HG03135 (cell line): ENCODE data around the gene HKDC1.
"Not testable (repeated sequence)": the region's sequence is repeated elsewhere in the genome, so short reads cannot be mapped to it uniquely, and the experiment has no call there.

ENCODE experiments used
- ATAC-seq: cut with Tn5 transposase; IDR thresholded peaks from one replicate; pipeline ENCODE4 v1.9.1; 2021; ENCODE audit warnings: mild to moderate bottlenecking, moderate library complexity; ENCODE audit not compliant: unreplicated experiment

HKDC1 gene

DNA sequence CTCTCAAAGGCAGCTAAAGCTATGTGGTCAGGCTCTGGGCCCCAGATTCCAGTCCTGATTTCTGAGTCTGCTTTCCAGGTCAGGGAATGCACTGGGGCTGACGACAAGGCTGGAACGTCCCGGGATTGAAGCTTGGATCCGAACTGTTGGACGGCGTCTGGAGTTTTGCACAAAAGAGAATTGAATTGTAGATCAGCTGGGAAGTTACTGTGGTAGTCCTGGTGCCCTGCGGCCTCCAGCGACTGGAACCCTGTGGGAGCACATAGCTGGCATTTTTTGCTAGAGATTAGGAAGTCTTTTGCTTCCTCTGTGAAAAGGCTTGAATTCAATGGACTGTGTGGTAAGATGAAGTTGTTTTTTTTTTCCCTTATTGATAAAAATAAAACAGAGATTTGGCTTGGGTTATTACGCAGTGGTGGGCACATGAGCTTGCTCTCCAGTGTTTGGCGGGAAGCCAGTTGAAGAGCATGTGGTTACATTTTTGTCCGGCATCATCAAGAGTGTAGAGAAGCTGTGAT is 58.4 kb downstream of the HKDC1 start, which contains the start of gene HK1:
Gene HK1, plus strand, starts transcription at position 51 of the 518 bp plus-strand sequence.
- no peak for ATAC-seq

DNA sequence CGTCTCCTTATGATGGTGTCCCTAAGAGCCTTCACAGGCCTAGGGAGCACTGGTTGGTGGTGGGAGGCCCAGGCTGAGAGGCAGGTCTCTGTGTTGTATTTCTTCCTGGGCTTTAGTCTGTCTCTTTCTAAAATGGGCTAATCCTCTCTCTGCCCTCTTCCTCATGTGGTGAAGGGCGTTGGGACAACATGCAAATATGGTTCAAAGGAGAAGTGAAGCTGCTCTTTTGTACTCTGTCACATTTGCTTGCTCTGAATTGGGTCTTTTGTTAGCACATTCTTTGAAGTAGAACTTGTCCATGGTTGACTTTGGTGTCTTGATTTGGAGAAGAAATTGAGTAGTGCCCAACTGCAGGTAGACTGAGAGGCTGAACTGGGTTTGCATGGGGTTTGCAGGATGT is 59.0 kb downstream of the HKDC1 start:
- ATAC-seq: no peak

DNA sequence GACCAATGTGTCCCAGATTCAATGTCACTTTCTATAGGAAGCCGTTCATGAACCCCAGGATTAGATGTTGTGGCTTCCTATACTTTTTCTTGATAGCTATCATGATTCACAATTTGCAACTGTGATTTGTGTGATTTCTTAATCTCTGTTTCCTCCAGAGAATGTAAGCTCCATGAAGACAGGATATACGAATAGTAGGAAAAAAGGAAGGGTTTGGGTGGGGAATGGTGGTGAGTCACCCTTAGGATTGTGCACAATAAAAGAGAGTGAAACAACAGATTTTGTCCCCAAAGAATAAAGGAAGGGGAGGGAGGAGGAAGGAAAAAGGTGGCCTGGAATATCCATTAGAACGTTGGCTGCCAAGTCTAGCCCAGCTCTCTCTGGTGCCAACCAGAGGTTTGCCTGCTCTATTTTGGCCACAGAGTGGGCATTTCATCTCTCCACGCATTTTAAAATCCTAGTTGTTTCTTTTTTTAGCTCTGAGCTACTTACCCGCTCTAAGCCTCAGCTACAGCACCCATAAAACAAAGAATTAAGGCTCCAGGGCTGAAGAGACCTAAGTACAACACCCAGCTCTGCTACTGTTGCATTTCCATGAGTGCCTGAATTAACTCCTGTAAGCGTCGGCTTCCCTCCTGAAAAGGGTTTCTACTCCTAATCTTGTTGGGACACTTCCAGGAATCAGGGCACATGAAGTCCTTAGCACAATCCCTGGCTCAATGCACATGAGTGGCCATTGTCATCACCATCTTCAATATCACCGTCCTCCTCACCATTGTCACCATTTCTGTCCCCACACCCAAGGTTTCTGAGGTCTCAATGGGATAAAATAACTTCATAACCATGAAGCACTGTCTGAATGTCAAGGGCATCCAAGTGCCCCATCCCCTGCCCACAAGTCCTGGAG is 61.6 kb downstream of the HKDC1 start:
- ATAC-seq: no peak

DNA sequence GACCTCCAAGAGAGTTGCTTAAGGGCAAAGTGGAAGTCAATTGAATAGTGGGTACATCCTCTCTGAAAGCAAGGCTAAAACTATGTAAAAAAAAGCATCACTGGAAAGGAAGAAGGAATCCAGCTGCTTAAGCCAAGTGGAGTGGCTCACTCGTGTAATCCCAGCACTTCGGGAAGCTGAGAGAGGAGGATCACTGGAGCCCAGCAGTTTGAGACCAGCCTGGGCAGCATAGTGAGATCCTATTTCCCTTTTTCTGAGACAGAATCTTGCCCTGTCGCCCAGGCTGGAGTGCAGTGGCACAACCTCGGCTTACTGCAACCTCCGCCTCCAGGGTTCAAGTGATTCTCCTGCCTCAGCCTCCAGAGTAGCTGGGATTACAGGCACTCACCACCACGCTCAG is 64.3 kb downstream of the HKDC1 start:
- not testable (repeated sequence) for ATAC-seq

DNA sequence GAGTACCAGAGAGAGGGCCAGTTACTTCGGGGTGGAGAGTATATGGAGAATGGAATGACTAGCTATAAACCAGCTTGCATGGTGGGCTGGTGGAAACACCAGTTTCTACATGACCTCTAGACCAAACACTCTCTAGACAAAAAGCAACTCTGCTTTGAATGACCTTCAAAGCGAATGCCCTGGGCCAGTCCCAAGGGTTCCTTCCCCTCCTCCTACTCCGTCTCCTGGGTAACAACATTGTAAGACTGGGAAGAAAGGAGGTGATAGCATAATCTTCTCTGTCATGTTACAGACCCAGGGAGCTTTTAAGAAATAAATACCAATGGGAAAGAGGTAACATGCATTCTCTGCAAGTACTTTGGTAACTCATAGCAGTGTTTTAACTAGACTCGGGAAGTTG is 65.6 kb downstream of the HKDC1 start:
- ATAC-seq: no peak

DNA sequence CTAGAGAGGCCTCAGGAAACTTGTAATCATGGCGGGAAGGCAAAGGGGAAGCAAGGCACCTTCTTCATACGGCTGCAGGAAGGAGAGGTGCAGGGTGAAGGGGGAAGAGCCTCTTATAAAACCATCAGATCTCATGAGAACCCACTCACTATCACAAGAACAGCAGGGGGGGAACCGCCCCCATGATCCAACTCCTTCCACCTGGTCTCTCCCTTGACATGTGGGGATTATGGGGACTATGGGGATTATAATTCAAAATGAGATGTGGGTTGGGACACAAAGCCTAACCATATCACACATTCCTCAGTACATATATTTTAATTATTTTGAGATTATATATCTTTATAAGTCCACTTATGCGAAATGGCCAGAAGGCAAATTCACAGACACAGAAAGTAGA is 67.0 kb downstream of the HKDC1 start:
- no peak for ATAC-seq

DNA sequence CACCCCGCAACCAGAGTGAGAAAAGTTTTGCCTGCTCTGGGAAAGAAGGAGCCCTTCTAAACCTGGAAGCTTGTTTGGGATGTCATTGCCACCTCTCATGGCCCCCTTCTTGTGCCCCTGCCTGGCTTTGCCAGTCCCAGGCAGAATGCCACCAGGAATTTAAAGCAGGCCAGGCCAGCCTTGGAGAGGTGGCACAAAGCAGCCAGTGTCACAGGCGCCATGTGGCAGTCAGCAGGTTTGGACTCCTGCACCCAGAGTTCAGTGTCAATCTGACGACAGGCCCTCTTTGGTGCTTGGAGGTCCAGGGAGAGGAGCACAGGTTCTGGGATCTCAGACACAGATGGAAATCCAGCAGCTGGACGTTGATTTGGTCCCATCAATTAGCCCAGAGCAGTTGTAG is 70.9 kb downstream of the HKDC1 start:
- ATAC-seq: no peak

DNA sequence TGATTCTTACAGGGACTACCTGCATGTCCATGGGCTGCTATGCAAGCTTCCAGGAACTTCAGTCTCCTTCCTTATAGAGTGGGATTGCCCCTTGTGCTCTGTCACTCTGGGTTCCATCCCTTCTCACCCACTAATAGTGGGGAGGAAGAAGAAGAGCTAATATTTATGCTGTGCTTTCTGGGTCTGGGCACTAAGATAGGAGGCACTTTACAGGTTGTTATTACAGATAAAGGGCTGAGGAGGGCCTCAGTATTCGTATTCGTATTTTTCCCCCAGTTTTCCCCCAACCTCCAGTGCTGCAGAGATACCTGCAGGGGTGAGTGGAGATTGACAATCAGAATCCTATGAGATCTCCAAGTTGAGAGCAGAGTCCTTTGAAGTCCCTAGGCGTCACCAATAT is 72.3 kb downstream of the HKDC1 start:
- ATAC-seq: no peak

DNA sequence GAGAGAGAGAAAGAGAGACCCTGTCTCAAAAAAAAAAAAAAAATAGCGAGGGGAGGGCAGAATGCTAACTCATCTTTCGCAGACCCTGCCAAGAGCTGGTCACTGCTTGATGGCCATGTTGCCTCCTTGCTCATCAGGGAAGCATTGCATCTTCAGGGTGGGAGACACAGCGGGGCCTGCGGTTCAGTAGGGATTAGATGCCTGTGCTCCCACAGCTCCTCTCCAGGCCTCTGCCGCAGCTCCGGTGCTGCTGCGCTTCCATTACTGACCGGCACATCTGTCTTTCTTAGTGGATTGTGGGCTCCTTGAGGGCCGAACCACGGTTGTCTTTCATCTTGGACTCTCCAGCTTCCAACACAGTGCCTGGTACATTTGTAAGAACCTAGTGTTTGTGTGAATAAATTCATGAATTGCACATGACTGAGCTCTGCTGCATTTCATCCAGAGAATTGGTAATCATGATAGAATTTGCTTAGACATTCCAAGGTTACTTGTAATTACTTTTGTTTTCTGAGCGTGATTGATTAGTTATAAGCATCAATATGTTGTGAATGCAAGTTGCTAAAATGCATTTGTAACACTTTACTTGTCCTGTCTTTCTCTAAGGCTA is 75.0 kb downstream of the HKDC1 start:
- no peak for ATAC-seq

DNA sequence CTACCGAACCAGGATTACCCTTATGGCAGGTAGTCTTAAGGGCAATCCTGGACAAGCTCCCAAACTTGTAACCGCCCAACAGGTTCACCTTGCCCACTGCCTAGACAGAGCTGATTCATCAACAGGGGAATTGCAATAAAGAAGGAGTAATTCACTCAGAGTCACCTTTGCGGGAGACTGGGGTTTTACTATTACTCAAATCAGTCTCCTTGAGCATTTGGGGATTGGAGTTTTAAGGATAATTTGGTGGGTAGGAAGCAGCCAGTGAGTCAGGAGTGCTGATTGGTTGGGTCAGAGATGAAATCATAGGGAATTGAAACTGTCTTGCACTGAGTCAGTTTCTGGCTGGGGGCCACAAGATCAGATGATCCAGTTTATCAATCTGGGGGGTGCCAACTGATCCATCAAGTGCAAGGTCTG is 83.5 kb downstream of the HKDC1 start:
- no peak for ATAC-seq

DNA sequence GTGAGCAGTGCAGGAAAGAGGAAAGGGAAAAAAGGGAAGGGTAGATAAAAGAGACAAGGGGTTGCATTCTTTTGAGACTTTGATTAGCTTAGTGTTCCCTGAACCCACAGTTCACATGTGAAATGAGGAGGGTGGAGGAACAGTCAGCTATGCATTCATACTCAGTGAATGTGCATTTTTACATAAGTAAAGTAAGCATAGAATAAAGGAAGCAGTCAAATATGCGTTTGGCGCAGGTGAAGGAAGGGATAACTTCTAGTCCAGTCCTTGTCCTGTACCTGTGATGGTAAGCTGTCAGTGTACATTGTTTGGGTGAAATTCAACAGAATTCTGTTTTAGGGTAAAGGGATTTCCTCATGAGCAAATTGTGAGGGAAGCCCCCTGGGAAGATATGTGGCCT is 86.3 kb downstream of the HKDC1 start:
- ATAC-seq: no peak

DNA sequence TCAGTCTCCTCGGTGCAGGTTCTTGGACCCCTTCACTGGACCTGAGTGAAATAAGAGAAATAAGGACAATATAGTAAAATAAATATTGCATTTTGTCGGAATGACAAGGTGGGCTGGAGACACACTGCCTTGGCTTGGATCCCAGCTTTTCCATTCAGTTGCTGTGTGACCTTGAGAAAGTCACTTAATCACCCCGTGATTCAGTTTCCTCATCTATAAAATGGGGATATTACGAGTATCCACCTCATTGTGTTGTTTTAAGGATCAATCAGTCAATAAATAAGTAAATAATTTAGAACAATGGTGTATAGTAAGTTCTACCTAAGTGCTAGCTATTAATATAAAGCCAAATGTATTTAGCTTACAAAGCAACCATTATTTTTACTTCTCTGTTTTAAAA is 87.3 kb downstream of the HKDC1 start:
- no peak for ATAC-seq

DNA sequence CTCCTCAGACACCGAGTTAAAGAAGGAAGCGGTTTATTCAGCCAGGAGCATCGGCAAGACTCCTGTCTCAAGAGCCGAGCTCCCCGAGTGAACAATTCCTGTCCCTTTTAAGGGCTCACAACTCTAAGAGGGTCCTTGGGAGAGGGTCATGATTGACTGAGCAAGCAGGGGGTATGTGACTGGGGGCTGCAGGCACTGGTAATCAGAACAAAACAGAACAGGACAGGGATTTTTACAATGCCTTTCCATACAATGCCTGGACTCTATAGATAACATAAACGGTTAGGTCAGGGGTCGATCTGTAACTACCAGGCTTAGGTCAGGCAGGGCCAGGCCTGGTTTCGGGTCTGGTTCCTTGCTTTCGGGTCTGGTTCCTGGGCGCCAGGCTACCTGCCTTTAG is 88.2 kb downstream of the HKDC1 start:
- ATAC-seq: not testable (repeated sequence)

DNA sequence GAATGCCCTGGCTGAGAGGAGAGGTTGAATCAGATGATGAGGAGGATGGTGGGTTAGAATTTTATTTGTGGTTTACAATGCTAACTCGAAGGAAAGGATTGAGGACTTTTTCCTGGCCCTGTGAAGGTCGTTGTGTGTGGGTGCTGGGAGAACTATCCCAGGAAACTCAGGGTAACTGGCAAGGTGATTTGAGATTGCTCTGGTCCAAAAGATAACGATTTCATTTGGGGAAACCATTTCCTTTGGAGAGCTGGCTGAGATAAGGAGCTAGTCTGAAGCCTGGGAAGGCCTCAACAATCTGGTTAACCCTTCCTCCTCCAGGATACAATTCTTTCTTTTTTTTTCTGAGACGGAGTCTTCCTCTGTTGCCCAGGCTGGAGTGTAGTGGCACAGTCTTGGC is 91.2 kb downstream of the HKDC1 start:
- ATAC-seq: no peak

DNA sequence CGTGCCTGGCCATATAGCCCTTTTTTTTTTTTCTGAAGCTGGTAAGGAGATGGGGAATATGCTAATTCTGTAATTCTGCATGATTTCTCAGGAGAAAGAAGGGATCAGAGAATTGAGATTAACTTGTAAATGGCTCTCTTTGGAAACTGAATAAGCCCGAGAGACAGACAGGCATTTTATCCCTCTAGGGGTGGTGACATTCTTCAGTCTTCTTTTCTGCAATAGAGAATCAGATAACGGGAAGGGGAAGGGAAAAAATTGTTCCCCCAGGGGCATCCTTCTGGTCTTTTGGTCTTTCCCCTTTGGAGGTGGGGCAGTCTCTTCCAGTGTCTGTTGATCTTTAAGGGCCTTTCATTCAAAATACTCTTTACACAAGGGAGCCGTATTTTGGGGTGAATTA is 92.4 kb downstream of the HKDC1 start:
- ATAC-seq: no peak

DNA sequence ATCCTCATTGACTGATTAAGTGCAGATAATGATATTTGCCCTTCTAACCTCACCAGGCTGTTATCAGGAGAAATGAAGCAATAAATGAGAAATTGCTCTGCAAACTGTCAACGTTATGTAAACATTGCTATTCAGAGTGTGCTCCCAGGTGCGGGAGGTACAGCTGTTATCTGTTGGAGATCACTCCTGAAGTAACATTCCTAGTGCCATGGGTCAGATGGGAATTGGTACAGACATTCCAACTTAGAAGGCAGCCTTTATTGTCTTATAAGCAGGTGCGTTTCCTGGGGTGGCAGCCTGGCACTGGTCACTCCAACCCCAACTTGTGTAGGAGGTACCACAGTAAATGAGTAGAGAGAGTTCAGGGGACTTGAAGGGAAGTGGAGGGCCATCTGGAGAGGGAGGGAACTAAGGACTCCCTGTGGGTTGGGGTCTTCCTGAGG is 95.0 kb downstream of the HKDC1 start:
- ATAC-seq: no peak

DNA sequence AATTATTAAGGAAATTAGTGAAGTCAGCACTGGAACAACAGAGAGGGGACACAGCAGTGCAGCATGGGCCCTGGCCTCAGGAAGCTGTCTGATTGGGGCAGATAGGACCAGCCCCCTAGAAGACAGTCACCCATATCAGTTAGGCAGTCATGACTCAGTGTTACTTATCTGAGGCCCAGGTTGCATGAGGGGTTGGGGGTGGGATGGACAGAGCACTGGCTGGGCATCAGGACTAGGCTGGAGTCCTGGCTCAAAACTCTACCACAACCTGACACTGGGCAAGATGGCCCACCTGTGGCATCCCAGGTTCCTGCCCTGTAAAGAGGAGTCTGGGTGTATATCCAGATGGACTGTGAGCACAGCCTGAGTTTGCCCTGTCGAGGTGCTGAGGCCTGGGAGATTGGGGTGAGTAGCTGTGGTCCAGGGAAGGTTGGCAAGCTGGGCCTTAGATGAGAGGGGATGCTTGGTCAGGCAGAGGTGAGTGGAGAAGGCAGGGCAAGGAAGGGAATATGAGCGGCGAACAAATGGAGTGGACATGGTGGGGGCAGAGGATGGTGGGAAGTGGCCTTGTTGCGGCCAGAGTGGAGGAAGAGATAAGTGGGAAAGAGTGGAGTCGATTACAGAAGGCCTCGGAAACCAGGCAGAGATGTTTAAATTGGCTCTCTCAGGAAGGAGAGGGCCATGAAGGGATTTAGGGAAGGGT is 95.6 kb downstream of the HKDC1 start:
- ATAC-seq: no peak

DNA sequence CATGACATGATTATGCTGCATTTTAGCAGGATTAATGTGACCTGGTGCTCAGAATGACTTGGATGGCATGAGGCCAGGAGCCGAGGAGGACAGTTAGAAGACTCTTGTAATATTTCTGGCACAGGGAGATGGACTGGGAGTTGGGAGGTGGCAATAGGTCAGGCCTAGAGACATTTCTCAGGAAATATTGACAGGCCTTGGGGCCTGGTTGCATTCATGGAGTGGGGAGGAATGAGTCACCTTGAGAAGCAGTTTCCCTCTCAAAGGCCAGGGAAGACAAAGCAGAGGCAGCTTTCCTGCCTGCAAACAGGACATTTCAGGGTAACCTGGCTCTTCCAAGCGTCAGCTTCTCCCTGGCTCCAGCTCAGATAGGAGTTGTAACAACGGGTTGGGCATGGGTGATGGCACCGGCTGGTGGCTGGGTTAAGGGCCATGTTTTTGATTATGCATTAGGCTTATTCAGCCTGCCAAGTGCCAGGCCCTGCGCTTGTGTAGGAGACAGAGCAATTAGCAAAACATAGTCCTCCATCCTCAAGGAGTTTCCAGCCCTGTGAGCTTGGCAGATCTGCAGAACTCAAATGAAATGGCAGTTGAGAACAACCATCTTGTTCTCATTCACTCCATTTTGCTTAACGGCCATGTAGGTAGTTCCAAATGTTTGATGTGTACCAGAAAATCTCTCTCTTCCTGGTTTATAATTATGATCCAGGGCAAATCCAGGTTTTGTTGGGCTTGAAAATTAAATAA is 96.4 kb downstream of the HKDC1 start:
- ATAC-seq: no peak
